SHP77 (cell line): ENCODE results near the gene AMZ1.
"Not testable (repeated sequence)": the region's sequence is repeated elsewhere in the genome, so short reads cannot be mapped to it uniquely, and the experiment has no call there.

Source experiments
- DNase-seq, 2 experiments: peaks; one replicate each; lab custom pipeline; 2025; lab: John Stamatoyannopoulos, UW

AMZ1 gene

DNA sequence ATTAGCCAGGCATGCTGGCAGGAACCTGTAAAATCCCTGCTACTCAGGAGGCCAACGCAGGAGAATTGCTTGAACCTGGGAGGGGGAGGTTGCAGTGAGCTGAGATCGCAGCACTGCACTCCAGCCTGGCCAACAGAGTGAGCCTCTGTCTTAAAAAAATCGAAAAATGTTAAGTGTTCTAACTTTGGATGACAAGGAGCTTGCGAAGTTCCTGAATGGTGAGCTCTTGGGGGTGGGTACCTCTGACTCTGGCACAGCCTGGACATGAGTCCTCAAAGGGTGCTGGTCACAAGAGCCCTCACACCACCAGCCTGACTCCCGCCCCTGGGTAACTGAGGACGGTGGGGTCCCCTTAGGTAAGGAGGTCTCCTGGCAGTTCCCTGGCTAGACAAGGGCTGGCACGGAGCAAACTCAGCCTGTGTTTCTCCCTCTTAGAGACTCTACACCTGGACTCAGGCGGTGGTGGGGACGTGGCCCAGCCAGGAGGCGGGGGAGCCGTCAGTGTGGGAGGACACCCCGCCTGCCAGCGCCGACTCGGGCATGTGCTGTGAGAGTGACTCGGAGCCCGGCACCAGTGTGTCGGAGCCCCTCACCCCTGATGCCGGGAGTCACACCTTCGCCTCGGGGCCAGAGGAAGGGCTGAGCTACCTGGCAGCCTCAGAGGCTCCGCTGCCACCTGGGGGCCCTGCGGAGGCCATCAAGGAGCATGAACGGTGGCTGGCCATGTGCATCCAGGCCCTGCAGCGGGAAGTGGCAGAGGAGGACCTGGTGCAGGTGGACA, 24.1 kb downstream of the AMZ1 start:
- DNase-seq = no peak

DNA sequence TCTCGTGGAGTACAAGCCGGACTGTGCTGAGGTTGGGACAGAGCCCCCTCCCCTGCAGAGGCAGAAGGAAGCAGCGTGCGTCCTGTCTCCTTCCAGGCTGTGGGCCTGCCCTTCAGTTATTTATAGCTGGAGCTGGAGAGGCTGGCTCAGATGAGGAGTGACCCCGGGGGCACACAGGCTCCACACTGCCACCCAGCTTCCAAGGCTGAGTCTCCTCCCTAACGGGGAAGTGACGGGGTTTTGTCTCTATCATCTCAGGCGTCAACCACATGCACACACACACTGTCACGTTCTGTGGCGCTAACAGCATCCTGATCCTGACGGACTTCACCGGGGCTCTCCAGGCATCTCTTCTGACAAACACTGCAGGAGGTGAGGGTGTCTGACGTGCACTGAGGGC, 25.4 kb downstream of the AMZ1 start:
- no peak for DNase-seq

DNA sequence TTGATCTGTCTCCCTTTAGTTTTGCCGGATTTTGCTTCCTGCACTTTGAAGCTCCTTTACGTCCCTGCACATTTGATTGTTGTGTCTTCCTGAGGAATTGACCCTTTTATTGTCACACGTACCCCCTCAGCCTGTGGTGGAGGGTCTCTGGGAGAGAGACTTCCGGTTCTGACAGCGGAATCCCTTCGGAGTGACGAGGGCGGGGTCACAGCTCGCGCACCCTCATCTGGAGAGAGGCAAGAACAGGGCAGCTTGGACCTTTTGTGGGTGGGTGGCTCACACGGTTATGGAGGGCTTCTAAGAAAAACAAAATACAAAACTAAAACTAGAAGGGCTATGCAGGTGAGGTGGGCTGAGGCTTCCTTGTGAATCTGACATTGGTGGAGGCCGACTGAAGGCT, 26.0 kb downstream of the AMZ1 start:
- no peak for DNase-seq

DNA sequence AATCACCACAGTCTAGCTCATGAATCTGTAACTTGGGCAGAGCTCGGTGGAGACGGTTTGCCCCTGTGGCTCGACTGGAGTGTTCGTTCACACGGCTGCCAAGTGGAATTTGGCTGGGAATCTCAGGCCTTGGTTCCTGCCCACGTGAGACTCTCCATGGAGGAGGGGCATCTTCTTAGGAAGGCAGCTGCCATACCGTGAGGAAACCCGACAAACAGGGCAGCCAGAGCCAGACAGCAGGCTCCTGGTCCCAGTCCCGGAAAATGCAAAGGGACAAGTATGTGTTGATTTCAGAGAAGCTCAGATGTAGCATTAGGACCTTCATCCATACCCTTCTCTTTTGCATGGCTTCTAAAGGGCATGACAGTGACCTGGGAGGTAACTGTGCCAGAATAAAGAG, 26.6 kb downstream of the AMZ1 start:
- DNase-seq = no peak

DNA sequence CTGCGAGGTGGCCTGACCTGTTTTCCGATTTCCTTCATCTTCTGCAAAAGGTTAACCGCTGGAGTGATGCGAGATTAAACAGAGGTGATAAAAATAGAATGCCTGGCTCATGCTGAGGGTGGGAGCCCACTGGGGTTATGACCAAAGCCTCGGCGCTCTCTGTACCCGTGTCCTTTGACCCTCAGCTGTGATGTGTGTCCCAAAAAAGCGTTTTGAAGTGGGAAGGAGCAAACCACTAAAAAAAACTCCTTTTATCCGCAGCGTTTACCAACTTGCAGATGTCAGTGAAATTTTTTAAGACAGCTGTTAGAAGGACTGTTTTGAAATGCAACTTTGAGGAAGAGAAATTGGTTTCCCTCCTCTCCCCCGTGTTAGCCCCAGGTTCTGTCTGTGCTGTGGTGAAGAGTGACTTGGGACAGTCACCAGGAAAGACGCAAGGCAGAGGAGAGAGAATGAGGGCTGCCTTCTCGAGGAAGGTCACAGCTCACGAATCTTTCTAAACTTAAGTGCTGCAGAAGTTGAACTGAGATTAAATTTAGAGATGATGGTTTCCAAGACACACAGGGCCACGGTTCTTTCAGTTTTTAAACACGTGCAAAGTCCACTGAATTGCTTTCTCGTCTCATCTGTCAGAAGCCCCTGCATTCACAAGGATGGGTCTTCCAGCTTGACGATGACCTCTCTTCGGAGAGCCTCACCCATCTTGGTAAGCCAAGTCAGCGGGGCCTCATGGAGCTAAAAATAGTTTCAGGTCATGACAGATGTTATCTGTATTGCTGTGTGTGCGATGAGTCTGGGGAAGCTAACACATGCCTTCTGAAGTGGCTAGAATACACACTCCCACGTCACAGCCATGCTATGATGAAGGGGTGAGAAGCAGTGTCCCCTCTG, 27.6 kb downstream of the AMZ1 start:
- no peak for DNase-seq

DNA sequence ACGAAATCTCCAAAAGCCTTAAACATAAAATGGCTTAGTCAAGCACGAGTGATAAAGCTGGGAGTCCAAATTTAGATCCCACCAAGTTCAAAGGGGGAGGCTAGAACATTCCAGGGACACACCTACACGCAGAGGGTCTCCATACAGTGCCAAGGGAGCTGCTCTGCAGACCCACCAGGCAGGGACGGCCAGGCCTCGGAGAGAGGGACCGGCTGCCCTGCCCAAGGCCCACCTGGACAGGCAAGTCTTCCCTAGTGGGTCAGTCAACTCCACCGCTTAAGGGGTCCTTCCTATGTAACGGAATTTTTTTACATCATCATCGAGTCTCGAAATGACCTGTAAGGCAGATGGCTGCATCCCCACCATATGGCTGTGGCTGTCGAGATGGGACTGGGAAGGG, 28.5 kb downstream of the AMZ1 start:
- DNase-seq = no peak

DNA sequence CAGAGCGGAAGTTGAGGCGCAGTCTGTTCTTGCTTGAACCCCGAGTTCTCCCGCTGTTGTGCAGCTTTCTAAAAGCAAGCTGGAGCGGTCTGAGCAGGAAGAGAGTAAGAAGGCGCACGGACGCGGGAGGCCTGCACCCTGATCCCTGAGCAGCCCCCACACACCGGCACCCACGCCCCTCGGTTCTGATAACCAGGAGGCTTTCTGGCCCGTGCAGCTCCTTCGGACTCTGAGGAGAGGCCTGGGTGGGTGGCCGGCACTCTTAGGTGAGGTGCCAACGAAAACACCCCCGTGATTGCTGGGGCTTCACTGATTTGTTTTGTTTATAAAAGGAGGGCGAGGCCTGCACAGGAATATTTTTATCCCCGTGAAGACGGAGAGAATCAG, 28.9 kb downstream of the AMZ1 start:
- no peak for DNase-seq

DNA sequence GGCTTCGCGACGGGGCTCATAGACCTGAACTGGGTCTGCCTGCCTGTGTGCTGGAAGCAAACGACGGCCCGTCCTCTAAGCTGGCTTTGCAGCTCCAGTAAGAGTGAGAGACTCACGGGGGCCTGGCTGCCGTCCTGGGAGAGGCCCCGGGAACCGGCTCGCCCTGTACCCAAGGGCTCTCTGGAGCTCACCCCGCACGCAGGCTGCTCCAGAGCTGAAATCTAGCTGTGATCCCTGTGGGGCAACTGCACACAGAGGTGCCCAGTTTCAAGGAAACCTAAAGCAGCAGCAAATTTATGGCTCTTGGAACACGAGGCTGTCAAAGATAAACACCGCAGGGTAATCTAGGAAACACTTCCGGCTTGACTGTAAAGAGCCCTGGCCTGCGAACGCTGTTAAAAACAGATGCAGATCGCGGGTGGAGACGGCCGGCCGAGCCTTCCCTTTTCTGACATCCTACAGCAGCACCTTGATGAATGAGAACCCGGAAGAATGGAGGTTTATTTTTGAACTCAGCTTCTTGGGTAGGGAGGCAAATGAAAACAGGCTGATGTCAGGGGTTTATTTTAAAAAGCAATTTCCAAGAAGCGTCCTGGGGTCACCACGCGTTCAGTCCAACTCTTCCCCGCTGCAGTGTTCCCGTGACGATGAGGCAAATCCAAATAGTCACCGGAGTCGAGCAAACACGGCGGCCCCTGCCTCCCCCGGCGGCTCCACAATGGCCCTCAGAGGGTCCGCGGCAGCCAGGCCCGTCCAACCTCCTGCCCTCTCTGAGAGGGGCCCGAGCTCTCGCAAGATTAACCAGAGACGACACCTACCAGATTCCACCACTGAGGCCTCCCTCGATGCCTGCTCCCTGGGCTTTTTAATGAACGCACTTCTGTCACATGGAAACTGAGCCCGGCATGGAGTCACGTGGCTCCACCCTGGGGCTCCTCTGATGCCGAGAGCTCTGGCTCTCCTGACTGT, 29.6 kb downstream of the AMZ1 start:
- peak; percentile 61 to 79 for DNase-seq

DNA sequence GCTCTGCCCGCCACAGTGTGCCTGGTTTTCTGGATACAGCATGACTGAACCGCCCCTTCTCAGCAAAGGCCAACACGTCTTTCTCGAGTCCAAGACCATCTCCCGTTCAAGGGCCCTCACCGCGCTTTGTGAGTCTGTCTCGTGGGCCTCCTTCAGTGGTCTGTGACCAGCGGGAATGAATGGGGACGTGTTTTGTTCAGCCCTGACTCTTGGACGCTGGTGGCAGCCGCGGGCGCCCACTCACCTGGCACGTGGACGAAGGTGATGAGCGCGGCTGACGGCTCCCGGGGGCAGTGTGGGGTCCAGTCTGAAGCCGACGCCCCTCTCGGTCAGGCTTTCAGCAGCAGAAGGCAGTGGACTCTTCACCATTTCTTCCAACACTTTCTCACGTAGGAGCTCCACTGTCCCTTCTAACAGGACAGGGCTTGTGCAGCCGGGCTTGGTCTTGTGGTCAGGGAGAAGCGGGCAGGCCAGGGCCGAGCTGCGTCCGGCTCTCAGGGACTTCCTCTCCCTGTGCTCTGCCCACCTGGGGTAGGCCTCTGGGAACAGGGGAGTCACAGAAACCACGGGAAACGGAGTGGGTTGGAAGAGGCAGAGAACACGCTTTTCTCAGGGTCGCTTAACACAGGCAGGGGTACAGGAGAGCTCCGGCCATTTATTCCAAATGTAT, 30.4 kb downstream of the AMZ1 start:
- no peak for DNase-seq

DNA sequence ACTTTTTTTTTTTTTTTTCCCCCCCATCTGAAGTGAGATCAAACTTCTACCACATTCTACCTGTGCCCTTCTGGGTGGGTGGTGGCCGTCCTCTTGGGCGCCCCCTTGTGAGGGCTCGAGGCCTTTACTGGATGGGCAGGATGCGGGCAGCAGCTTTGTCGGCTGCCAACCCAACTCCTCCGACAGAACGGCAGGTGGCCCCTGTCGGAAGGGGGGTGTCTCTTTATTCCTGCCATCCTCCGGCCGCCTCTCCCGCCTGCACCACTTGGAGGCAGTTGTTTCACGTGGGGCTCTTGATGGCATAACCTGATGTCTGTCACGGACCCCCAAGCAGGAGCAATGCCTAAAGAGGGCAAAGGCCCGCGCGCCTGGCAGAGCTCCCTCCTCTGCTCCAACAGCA, 31.0 kb downstream of the AMZ1 start:
- peak; percentile 53 to 73 for DNase-seq

DNA sequence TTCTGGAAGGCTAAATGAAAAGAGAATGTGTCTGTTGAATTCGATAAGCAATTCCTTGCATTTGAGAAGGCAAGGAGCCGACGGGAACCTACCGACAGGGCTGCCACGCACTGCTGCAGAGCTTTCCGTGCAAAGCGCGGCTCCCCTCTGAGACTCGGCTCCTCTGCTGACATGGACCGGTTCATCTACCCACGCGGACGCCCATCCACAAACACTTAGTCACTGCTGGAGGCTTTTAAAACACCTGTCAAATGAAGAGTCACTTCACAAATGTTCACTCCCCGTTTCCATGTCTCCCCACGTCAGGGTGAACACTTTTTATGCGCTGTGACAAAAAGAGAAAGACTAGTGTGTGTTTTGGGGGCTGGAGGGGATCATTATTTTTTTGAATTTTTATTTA, 32.0 kb downstream of the AMZ1 start:
- DNase-seq = no peak

DNA sequence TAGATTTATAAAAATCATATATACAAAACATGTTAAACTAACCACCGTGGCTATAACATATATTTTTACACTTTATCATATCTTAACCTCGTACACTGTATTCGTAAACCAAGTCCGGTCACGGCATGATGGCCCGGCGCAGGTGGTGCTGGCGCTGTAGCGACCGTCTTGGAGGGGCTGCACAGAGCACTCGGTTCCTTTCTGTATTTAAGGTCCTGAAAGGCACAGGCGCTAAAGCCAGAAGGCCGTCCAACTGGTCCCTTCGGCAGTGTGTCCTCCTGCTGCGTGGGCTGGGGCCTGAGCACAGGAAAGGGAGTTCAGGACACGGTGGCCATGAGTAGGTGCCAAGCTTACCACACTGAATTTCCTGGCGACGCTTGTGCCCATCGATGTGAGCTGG, 33.8 kb downstream of the AMZ1 start:
- DNase-seq = no peak

DNA sequence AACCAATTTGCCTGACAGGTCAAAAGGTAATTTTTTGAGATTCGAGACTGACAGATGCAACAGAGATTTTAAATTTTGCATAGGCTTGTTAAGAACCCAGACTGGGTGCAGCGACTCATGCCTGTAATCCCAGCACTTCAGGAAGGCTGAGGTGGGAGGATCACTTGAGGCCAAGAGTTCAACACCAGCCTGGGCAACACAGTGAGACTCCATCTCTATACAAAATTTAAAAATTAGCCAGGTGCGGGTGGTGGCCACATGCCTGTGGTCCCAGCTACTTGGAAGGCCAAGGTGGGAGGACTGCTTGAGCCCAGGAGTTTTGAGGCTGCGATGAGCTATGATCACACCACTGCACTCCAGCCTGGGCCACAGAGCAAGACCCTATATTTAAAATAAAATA, 34.6 kb downstream of the AMZ1 start:
- no peak for DNase-seq

DNA sequence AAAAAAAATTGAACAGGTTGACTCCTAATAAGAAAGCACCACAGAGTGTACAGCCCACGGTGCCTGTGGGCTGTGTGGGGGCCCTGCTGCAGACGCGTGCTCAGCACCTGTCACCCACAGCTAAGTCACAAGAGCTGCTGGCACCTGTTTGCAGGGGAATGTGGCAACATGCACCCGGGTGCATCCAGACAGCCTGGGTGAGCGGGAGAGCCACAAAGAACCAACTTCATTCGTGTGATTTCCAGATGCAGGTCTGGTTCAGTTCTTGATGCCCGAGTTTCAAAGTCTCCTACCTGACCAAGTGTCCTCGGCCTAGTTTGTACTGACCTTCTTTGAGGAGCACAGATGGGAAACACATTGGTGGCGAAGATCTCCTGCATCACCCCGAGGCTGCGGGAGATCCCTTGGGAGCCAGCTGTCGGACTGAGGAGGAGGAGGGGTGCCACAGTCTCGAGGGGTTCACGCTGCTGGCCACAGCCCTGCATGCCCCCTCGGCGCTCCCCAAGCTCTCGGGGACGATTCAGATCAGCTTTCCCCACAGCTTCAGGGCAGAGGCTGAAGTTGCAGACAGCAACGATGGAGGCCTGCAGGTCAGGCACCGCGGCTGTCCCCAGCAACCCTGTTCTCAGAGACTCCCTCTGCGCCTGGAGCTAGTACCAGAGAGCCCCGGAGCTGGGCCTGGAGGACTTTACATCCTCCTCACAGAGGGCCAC, 35.3 kb downstream of the AMZ1 start:
- DNase-seq = no peak

DNA sequence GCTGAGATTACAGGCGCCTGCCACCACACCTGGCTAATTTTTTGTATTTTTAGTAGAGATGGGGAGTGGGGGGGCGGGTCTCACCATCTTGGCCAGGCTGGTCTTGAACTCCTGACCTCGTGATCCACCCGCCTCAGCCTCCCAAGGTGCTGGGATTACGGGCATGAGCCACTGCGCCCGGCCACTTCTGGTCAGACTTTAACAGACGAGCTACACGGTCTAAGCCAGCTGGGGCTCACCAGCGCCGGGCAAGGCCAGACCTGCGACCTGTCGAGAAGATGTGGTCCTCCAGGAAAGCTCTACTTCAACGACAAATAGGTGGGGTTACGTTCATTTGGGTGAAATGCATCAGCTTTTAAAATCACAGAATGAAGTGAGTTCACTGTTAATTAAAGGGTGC, 36.0 kb downstream of the AMZ1 start:
- not testable (repeated sequence) for DNase-seq

DNA sequence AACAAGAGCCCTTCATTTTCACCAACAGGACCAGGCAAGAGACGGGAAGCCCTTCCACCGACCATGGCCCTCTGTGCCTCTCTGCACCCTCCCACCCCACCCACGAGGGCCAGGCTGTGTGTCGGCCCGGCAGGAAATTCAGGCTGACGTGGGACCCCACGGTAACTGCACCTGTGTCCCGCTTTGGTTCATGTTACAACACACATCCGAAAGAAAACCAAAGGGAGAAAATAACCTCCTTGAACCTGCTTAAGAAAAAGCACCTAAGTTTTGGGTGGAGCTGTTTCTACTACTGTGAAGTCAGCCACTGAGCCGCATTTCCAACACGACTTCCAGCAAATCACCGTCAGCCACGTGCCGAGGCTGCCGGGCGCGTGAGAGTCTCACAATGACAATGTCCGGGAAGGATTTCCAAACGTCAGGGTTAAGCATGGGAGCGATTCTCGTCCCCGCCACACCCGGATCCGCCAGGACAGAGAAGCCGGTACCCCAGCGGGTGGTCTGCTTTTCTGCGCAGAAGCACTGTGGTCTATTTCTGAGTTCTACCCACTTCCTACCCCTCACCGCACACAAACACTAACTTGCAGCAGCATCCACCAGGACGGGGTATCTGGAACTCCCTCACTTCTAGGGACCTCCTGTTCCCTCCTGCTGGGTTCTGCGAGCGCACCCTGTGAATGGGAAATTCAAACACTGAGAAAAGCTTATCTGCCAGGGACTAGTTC, 36.6 kb downstream of the AMZ1 start:
- no peak for DNase-seq

DNA sequence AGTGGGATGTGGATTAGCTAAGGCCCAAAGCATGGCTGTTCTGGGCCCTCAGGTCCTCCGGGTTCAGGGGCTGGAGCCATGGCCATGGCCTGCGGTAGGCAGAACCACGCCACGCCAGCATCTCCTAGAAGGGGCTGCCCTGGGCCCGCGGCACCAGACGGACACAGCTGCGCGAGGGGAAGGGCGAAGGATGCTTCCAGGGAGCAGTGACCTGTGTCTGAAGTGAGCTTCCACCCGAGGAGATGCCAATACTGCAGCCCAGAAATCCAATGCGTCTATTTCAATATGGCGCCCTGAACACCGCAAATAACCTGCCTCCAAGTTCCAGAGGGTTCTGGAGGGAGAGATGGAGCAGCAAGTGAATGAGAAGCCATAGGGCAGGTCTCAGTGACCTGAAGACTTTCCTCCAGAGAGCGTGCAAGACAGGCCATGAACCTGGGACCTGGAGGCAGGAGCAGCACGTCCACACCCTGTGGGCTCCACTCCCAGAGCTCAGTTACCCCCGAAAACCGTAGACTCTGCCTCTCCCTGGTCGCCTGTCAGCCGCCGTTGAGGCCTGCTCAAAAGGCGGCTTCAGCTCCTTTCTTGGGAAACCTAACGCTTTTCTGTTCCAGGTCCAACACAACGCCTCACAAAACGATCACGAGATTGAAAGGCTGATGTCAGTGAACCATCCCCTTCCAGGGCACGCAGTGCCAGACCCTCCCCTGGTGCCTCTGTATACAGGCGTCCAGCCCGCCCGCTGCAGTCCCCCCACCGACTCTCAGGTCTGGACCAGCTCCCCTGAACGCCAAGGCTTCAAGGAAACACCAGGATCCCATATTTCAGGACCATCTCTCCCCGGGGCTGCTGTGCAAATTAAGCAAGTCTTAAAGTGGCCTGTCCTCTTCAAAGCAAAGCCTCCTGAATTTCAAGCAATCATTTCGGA, 37.4 kb downstream of the AMZ1 start:
- no peak for DNase-seq

DNA sequence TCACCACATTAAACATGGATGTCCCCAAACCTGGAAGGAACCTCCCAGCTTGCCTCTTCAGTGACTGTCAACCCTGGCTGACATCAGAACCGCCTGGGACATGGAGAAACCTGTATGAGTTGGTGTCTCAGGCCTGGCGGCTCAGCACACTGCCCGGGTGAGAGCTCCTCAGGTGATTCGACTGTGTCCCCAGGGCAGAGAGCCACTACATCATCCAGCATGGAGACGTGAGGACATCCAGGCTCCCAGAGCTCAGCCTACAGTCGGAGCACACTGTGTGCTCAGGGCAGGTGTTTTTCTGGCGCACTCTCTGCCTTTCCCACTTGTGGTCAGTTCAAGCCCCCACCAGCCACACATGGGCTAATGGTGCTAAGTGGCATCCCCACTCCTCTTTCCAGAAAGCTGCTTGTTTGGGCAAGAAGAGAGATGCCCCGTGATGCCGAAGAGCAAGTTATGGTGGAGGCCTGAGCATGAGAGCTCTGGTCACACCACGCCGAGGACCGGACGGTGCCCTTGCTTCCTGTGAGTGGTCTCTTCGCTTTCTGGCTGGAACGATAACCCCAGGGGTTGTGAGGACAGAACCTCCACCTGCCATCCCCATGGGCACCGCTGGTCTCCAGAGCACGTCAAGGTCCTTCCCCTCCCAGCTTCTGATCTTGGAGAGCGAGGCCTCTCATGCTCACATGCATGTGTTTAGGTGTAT, 38.5 kb downstream of the AMZ1 start:
- no peak for DNase-seq

DNA sequence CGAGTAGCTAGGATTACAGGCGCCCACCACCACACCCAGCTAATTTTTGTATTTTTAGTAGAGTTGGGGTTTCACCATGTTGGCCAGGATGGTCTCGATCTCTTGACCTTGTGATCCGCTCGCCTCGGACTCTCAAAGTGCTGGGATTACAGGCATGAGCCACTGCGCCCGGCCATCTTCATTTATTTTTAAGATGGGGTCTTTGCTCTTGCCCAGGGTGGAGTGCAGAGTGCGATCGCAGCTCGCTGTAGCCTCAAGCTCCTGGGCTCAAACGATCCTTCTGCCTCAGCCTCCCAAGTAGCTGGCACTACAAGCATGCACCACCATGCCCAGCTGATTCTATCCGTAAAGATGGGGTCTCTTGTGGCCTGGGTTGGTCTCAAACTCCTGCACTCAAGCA, 39.2 kb downstream of the AMZ1 start:
- DNase-seq = not testable (repeated sequence)
